ENCODE results near the gene MAGI1.

- TF ChIP-seq CTBP1 (IDR thresholded peaks at IDR 0.05; ENCODE audit: borderline replicate concordance) (no peak), FOXM1 (IDR thresholded peaks at IDR 0.05; ENCODE audit: borderline replicate concordance) (no peak), L3MBTL2 (conservative IDR thresholded peaks at IDR 0.05) (no peak), FOXK2 (IDR thresholded peaks at IDR 0.05) (no peak), HDGF (IDR thresholded peaks at IDR 0.05; ENCODE audit: borderline replicate concordance) (no peak), ARNT (IDR thresholded peaks at IDR 0.05) (no peak)
These were observed 9.7 kb downstream of the MAGI1 start for GRCh38 chr3:66029014-66029413.

Data from HEK293T (cell line).